ENCODE measurements around the gene NLGN1. TPM values are rescaled to one million over a fixed set of nuclear protein-coding genes. Genes with fewer than 3 reads are reported as not detected.

Gene NLGN1
- total RNA-seq, 1 donor from 2014 or later, result 3.9 TPM

GRCh38 chr3:174333640-174334039 lies 936.1 kb downstream of the NLGN1 start:
- H3K4me1 ChIP-seq, result no peaks in the 10 kb centered on the region
- no peak for ATAC-seq
- no peak for DNase-seq
- TF ChIP-seq CTCF (IDR thresholded peaks at IDR 0.05), result no peak
- intact Hi-C loops (cut with DNase I), result no loop called here
- no peak overlapping the region for H3K4me3 ChIP-seq
- no peaks in the 10 kb centered on the region for H3K27me3 ChIP-seq (ENCODE audit: low read depth)
- no peaks in the 10 kb centered on the region for H3K36me3 ChIP-seq
- H3K9me3 ChIP-seq, result no peaks in the 10 kb centered on the region
- no peak overlapping the region for H3K27ac ChIP-seq

DNA sequence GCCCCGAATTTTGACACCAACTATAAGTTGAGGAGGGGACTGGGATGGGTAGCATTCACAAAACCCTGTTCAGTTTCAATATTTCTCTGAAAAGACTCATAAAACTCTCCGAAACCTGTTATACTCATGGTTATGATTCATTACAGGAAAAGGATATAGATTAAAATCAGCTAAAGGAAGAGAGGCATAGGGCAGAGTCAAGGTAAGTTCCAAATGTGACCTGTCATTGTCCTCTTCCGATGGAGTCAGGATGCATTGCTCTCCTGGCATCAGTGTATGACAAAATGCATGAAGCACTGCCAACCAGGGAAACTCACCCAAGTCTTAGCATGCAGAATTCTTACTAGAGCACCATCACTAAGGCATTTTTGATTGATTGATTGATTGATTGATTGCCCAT lies 936.6 kb downstream of the NLGN1 start:
- Histone ChIP-seq H3K27ac (no peak overlapping the region), H3K27me3 (ENCODE audit: low read depth) (no peaks in the 10 kb centered on the region), H3K9me3 (no peaks in the 10 kb centered on the region), H3K36me3 (no peaks in the 10 kb centered on the region), H3K4me1 (no peaks in the 10 kb centered on the region), H3K4me3 (no peak overlapping the region)
- no peak for TF ChIP-seq CTCF (IDR thresholded peaks at IDR 0.05)
- DNase-seq (no peak), ATAC-seq (no peak)
- intact Hi-C loops (cut with DNase I), result no loop called here

DNA sequence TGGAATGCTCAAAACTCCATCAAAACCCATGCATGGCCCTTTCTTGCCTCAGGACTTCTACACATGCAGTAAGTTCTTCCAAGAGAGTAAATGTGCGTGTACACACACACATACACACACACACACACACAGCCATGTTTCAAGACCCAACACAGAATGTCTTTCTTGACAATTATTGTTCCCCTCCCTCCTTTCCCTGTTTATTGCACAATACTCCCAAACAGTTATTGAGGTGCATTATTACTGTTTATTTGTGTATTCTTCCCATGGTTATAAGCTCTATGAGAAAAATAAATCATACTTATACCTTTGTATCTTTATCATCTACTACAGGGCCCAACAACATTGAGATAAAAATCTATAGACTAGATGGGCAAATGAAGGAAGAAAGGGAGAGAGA lies 937.8 kb downstream of the NLGN1 start:
- no peaks in the 10 kb centered on the region for H3K9me3 ChIP-seq
- no peak for DNase-seq
- H3K36me3 ChIP-seq, result no peaks in the 10 kb centered on the region
- H3K4me3 ChIP-seq, result no peak overlapping the region
- intact Hi-C loops (cut with DNase I), result no loop called here
- H3K4me1 ChIP-seq, result no peaks in the 10 kb centered on the region
- no peak for TF ChIP-seq CTCF (IDR thresholded peaks at IDR 0.05)
- H3K27ac ChIP-seq, result no peak overlapping the region
- no peak for ATAC-seq
- H3K27me3 ChIP-seq (ENCODE audit: low read depth), result no peaks in the 10 kb centered on the region

GRCh38 chr3:174335910-174336309 lies 938.4 kb downstream of the NLGN1 start:
- ATAC-seq, result no peak
- no peak for DNase-seq

More at GRCh38 chr3:174335910-174336309, 938.4 kb downstream of the NLGN1 start:
- Histone ChIP-seq H3K27ac (no peak overlapping the region), H3K36me3 (no peaks in the 10 kb centered on the region), H3K4me3 (no peak overlapping the region), H3K27me3 (ENCODE audit: low read depth) (no peaks in the 10 kb centered on the region), H3K4me1 (no peaks in the 10 kb centered on the region), H3K9me3 (no peaks in the 10 kb centered on the region)
- no peak for TF ChIP-seq CTCF (IDR thresholded peaks at IDR 0.05)
- intact Hi-C loops (cut with DNase I), result no loop called here

Data from lower lobe of right lung (tissue), 2 donors.